ENCODE results near the gene DPYD. TPM values are rescaled to one million over a fixed set of nuclear protein-coding genes. Genes with fewer than 3 reads are reported as not detected.

DPYD gene
- total and polyA plus RNA-seq, 4 donors = 3.7 to 25.5 (median 10.6) TPM

- no CpG with 5 or more reads among the region's 1 CpG for WGBS (ENCODE audit: insufficient coverage)
- no peaks in the 10 kb centered on the region for H3K27me3 ChIP-seq (ENCODE audit: control insufficient read depth, insufficient read depth, low read length)
- H3K4me3 ChIP-seq (ENCODE audit: low read depth, low read length) = no peak overlapping the region
- H3K27ac ChIP-seq (ENCODE audit: low read depth, low read length) = no peak overlapping the region
- peaks cover 2% of the 10 kb centered on the region for H3K9me3 ChIP-seq (ENCODE audit: control insufficient read depth, insufficient read depth, low read length)
- no peaks in the 10 kb centered on the region for H3K4me1 ChIP-seq (ENCODE audit: control insufficient read depth, insufficient read depth, low read length)
- DNase-seq (ENCODE audit: low read depth in 4 of 6, low spot score in 6 of 6) = no peak
- H3K36me3 ChIP-seq (ENCODE audit: control insufficient read depth, insufficient read depth, low read length) = no peaks in the 10 kb centered on the region
Observed at GRCh38 chr1:97042551-97042950, 878.3 kb downstream of the DPYD start.

GRCh38 chr1:97041026-97041425 lies 879.8 kb downstream of the DPYD start:
- Histone ChIP-seq H3K27me3 (ENCODE audit: control insufficient read depth, insufficient read depth, low read length) (no peaks in the 10 kb centered on the region), H3K27ac (ENCODE audit: low read depth, low read length) (no peak overlapping the region), H3K4me1 (ENCODE audit: control insufficient read depth, insufficient read depth, low read length) (no peaks in the 10 kb centered on the region), H3K9me3 (ENCODE audit: control insufficient read depth, insufficient read depth, low read length) (peaks cover 2% of the 10 kb centered on the region), H3K36me3 (ENCODE audit: control insufficient read depth, insufficient read depth, low read length) (no peaks in the 10 kb centered on the region), H3K4me3 (ENCODE audit: low read depth, low read length) (no peak overlapping the region)
- no peak for DNase-seq (ENCODE audit: low read depth in 4 of 6, low spot score in 6 of 6)
- 83% methylated on average over 1 of the region's 2 CpGs for WGBS (ENCODE audit: insufficient coverage)

- Histone ChIP-seq H3K4me1 (ENCODE audit: control insufficient read depth, insufficient read depth, low read length) (no peaks in the 10 kb centered on the region), H3K36me3 (ENCODE audit: control insufficient read depth, insufficient read depth, low read length) (no peaks in the 10 kb centered on the region), H3K4me3 (ENCODE audit: low read depth, low read length) (no peak overlapping the region), H3K9me3 (ENCODE audit: control insufficient read depth, insufficient read depth, low read length) (peaks cover 2% of the 10 kb centered on the region), H3K27ac (ENCODE audit: low read depth, low read length) (no peak overlapping the region), H3K27me3 (ENCODE audit: control insufficient read depth, insufficient read depth, low read length) (no peaks in the 10 kb centered on the region)
- WGBS (ENCODE audit: insufficient coverage) = 100% methylated on average over 2 of the region's 4 CpGs
- no peak for DNase-seq (ENCODE audit: low read depth in 4 of 6, low spot score in 6 of 6)
Observed at GRCh38 chr1:97038410-97038809, 882.4 kb downstream of the DPYD start.

GRCh38 chr1:97034651-97035050 lies 886.2 kb downstream of the DPYD start:
- DNase-seq (ENCODE audit: low read depth in 4 of 6, low spot score in 6 of 6) = no peak
- 100% methylated on average over 2 of the region's 2 CpGs for WGBS (ENCODE audit: insufficient coverage)
- H3K9me3 ChIP-seq (ENCODE audit: control insufficient read depth, insufficient read depth, low read length) = peaks cover 1% of the 10 kb centered on the region
- H3K4me3 ChIP-seq (ENCODE audit: low read depth, low read length) = no peak overlapping the region
- no peaks in the 10 kb centered on the region for H3K27me3 ChIP-seq (ENCODE audit: control insufficient read depth, insufficient read depth, low read length)
- no peaks in the 10 kb centered on the region for H3K36me3 ChIP-seq (ENCODE audit: control insufficient read depth, insufficient read depth, low read length)
- no peak overlapping the region for H3K27ac ChIP-seq (ENCODE audit: low read depth, low read length)
- H3K4me1 ChIP-seq (ENCODE audit: control insufficient read depth, insufficient read depth, low read length) = no peaks in the 10 kb centered on the region

- no peak for DNase-seq (ENCODE audit: low read depth in 4 of 6, low spot score in 6 of 6)
- H3K9me3 ChIP-seq (ENCODE audit: control insufficient read depth, insufficient read depth, low read length) = no peaks in the 10 kb centered on the region
- no peak overlapping the region for H3K4me3 ChIP-seq (ENCODE audit: low read depth, low read length)
- H3K27me3 ChIP-seq (ENCODE audit: control insufficient read depth, insufficient read depth, low read length) = no peaks in the 10 kb centered on the region
- WGBS (ENCODE audit: insufficient coverage) = no CpG with 5 or more reads among the region's 2 CpGs
- no peaks in the 10 kb centered on the region for H3K36me3 ChIP-seq (ENCODE audit: control insufficient read depth, insufficient read depth, low read length)
- no peaks in the 10 kb centered on the region for H3K4me1 ChIP-seq (ENCODE audit: control insufficient read depth, insufficient read depth, low read length)
- no peak overlapping the region for H3K27ac ChIP-seq (ENCODE audit: low read depth, low read length)
Observed at GRCh38 chr1:97033949-97034348, 886.9 kb downstream of the DPYD start.
